Adrenal gland (tissue), 5 donors: ENCODE measurements around the gene KLHL11.

Experiments used
- CTCF ChIP-seq, 6 experiments: fragments of 450-650 bp in 4 of 6; fragments of 200-600 bp in 2 of 6; sonication (generic) in 1 of 6; IDR thresholded peaks; 1 replicate in 5 of 6; 2 replicates in 1 of 6; pipeline versions ENCODE4 v1.5.1 to v1.8.0; 2016 to 2021; ENCODE audit warnings: antibody characterized with exemption in 6 of 6, mild to moderate bottlenecking in 2 of 6, moderate library complexity in 1 of 6
- POLR2A ChIP-seq, 2 donors: fragments of 450-650 bp; IDR thresholded peaks; one replicate each; pipeline ENCODE4 v1.6.1; 2017; ENCODE audit warnings: antibody characterized with exemption in 2 of 2, mild to moderate bottlenecking in 2 of 2, moderate library complexity in 1 of 2
- donor health status: DM: no; HTN: no; CAD: no.

GRCh38 chr17:41905172-41905571 is 39.9 kb upstream of the KLHL11 start:
- TF ChIP-seq CTCF (IDR thresholded peaks at IDR 0.05) (no peak), POLR2A (IDR thresholded peaks at IDR 0.05) (no peak)
